Bronchial epithelial cell (primary cell): ENCODE measurements around the gene HSPA5. TPM values are rescaled to one million over a fixed set of nuclear protein-coding genes. Genes with fewer than 3 reads are reported as not detected.
"Not testable (repeated sequence)": the region's sequence is repeated elsewhere in the genome, so short reads cannot be mapped to it uniquely, and the experiment has no call there.

Source experiments
- DNase-seq: peaks from one replicate; pipeline ENCODE4 v3.0.0-alpha.2; 2010; ENCODE audit warnings: low read depth
- FAIRE-seq: peaks from 2 replicates; lab custom pipeline; 2011; peaks lifted over from hg19 to GRCh38; lab: Jason Lieb, UNC
- H3K27me3 ChIP-seq: 2 replicates; pipeline ENCODE4 v1.5.1; 2011; ENCODE audit warnings: low read length; ENCODE audit not compliant: control insufficient read depth, insufficient read depth
- H3K36me3 ChIP-seq: 2 replicates; pipeline ENCODE4 v1.5.1; 2011; ENCODE audit warnings: low read length; ENCODE audit not compliant: control insufficient read depth, insufficient read depth
- H3K4me3 ChIP-seq: 2 replicates; pipeline ENCODE4 v1.5.1; 2011; ENCODE audit warnings: mild to moderate bottlenecking, low read depth, low read length, control low read depth
- total RNA-seq: library from RNA; depleted of rRNA; stranded (reverse); fragments of >200 nt; gene quantifications from 2 replicates; pipeline ENCODE4 v1.2.1, GENCODE V29; 2014
- TF ChIP-seq, protein P1 (sequence below): IDR thresholded peaks from 2 replicates; pipeline ENCODE4 v1.5.1; 2011; ENCODE audit warnings: mild to moderate bottlenecking, moderate library complexity, low read length, control low read depth, inconsistent platforms; ENCODE audit not compliant: insufficient read depth, severe bottlenecking

The HSPA5 gene
- total RNA-seq, 1 donor from 2014 or later, result 520 TPM

DNA sequence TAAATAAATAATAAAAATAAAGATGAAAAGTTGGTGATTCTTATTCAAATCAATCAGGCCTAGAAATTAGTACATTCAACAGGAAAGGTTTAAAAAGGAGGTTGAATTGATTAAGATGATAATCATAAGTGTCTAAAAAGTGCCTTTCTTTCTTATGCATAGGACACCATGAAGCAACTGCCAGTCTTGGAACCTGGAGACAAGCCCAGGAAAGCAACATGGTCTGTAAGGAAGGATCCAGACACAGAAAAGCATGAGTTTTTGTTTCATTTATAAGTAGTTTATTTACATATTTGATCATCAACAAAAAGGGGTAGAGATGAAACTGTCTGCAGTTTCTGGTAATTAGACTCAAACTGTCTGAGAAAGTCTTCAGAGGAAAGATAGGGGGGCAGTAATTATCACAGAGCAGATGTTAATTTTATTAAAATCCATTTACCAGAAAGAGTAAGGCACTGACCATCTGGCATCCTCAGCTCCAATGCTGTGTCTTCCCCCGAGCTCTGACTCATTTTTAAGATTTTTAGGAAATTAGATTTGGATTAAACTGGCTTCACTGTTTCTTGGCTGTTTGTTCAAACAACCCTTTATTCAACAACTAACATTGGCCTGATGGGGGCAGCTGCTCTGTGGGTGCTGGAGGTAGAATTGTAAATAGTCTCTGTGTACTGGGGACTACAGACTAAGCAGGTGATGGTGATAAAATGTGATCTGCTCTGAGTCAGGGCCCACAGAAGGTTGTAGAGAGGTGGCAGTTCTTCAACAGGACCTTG is 38.1 kb downstream of the HSPA5 start:
- H3K27me3 ChIP-seq, result no peaks in the 10 kb centered on the region
- no peak overlapping the region for H3K4me3 ChIP-seq
- FAIRE-seq (no peak), DNase-seq (no peak)
- H3K36me3 ChIP-seq, result peaks cover 5% of the 10 kb centered on the region
- TF ChIP-seq, protein P1, sequence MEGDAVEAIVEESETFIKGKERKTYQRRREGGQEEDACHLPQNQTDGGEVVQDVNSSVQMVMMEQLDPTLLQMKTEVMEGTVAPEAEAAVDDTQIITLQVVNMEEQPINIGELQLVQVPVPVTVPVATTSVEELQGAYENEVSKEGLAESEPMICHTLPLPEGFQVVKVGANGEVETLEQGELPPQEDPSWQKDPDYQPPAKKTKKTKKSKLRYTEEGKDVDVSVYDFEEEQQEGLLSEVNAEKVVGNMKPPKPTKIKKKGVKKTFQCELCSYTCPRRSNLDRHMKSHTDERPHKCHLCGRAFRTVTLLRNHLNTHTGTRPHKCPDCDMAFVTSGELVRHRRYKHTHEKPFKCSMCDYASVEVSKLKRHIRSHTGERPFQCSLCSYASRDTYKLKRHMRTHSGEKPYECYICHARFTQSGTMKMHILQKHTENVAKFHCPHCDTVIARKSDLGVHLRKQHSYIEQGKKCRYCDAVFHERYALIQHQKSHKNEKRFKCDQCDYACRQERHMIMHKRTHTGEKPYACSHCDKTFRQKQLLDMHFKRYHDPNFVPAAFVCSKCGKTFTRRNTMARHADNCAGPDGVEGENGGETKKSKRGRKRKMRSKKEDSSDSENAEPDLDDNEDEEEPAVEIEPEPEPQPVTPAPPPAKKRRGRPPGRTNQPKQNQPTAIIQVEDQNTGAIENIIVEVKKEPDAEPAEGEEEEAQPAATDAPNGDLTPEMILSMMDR, result no peak

DNA sequence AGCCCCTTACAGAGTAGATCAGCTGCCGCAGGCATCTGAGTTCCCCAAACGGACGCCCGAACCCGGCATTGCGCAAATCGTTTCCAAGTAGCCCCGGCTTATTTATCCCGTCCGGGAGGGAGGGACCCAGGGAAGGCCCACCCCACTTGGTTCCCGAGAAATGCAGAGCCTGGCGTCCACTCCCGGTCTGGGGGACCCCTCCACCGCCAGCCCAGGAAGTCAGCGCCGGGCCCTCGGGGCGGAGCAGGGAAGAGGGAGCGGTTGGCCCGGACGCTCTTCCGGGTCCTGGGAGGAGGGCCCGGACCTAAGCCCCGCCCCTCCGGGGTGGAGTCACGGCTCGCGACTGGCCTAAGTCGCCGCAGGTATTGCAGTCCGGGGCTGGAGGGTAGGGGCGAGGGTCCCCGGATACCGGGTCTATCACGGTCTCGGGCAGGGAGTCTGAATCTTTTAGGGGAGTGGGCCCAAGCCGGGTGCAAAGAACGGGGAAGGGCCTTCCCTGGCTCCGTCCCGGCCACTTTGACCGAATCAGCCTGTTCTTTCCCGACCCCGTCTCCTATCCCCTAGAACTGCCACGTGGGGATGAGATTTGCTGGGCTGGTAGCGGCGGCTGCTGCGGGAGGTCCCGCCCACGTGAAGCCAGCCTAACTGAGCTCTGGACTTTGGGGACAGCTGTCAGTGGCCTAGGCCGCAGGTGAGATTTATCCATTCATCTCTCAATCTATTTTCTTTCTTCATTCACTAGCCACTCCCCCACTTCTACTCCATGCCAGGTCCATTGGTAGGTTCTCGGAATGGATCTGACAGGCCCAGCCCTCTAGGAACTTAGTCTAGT is 40.7 kb downstream of the HSPA5 start, which contains the start of gene RABEPK:
Gene RABEPK (plus strand): TSS at position 327 of the 832 bp plus-strand sequence. CDS start 2,472 bp downstream, outside the sequence.
- Histone ChIP-seq H3K4me3 (peak within 1 kb of the TSS; percentile 90), H3K27me3 (no peaks in the 10 kb centered on the region), H3K36me3 (peaks cover 1% of the 10 kb centered on the region)
- TF ChIP-seq, protein P1, result no peak
- DNase-seq, result peak; percentile 84
- FAIRE-seq, result no peak

DNA sequence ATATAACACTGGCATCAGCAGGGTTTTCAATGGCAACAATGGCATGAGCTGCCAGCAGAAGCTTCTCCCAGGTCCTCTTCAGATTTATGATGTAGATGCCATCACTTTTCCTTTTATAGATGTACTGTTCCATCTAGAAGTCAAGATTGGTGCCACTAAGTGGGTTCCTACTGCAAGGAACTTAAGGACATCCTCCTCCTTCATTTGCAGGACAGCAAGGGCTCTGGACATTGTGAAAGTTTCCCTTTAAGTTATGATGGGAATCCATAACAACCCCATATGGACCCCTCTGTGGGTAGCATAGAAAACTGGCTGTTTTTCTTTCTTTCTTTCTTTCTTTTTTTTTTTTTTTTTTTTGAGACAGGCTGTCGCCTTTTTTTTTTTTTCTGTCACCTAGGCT is 45.6 kb downstream of the HSPA5 start:
- not testable (repeated sequence) for FAIRE-seq

DNA sequence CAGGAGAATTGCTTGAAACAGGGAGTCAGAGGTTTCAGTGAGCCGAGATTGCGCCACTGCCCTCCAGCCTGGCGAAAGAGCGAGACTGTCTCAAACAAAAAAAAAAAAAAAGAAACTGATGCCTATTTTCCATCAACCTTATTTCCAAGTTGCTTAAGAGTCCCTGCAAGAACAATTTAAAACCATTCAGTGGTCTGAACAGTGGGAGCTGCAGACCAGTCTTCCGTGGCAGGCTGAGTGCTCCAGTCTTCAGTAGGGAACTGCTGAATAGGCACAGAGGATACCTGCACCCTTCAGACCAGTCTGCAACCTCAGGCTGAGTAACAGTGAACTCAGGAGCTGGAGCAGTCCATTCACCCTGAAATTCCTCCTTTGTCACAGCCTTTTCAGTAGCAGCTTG is 46.7 kb downstream of the HSPA5 start:
- H3K36me3 ChIP-seq, H3K27me3 ChIP-seq, DNase-seq, FAIRE-seq, H3K4me3 ChIP-seq: not testable (repeated sequence)

More for the DNA sequence above, 45.6 kb downstream of the HSPA5 start:
- not testable (repeated sequence) for H3K36me3 ChIP-seq, H3K27me3 ChIP-seq, DNase-seq, H3K4me3 ChIP-seq

DNA sequence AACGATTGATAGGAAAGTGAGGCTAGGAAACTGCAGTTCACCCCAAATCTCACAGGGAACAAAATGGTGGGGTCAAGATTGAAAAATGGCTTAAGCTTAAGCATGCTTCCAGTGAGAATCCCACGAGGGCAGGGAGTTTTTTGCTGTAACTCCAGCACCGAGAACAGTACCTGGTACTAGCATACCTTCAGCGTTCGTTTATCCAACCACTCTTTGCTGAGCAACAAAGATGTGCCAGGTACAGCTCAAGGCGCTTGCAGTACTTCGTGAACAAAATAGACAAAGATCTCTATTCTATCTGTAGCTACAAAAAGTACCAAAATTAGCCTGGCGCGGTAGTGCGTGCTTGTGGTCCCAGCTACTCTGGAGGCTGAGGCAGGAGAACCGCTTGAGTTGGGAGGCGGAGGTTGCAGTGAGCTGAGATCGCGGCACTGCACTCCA is 50.8 kb downstream of the HSPA5 start:
- Histone ChIP-seq H3K4me3 (peak overlapping the region; percentile 99), H3K27me3 (no peaks in the 10 kb centered on the region), H3K36me3 (no peaks in the 10 kb centered on the region)
- TF ChIP-seq, protein P1, result no peak
- no peak for FAIRE-seq
- no peak for DNase-seq

DNA sequence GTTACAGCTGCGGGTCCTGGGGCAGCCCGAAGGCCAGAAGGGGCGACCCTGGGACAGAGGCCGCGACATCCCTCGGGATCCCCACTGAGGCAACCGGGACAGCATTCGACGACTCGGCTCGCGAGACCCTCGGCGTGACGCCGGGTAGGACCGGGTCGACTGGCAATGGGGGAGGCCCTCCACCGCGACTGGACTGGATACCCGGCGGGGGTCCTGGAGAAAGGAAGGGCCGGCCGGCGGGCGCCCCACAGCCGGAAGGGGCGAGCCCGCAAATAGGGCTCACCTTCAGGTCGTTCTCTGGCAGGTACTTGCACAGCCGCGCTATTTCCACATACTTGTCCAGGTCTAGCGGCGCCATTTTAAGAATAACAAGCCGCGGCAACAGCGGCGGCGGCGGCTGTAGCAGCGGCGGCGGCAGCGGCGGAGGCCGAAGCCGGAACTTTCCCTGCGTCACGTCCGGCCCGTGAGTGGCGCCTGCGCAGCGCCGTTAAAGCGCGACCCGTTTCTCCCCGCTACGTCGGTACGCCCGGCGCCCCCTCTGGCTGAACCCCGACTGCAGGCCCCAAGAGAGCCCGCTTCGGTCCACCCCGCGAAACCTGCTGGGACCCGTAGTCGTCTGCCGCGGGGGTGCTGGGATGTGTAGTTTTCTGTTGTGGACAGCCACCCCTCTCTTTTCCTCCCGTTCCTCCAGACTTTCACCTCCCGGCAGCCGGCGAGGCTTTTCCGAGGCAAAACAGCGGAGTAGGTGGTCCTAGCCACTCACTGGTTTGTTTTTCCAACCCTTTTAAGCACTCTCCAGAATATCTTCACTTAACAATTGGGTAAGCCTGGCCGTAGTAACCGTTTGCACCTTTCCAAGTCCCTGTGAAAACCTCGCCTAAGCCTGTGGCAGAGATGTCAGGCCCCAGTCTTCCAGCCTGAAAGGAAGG is 51.5 kb downstream of the HSPA5 start, which contains the start of gene PPP6C:
Gene PPP6C (minus strand): TSS at position 443 of the 929 bp plus-strand sequence. CDS start 85 bp downstream, at position 358.
- TF ChIP-seq, protein P1, result peak; percentile 80
- FAIRE-seq (no peak), DNase-seq (peak; percentile 89)
- H3K4me3 ChIP-seq, result peak within 1 kb of the TSS; percentile 99
- no peaks in the 10 kb centered on the region for H3K27me3 ChIP-seq
- H3K36me3 ChIP-seq, result no peaks in the 10 kb centered on the region
